ENCODE results near the gene FOXP1.

Gene FOXP1

GRCh38 chr3:71102111-71102983 lies 481.2 kb downstream of the FOXP1 start:
- no peak for DNase-seq (ENCODE audit: low spot score)

- DNase-seq (ENCODE audit: low spot score): no peak
Observed at GRCh38 chr3:71101626-71102025, 481.9 kb downstream of the FOXP1 start.

- no peak for DNase-seq (ENCODE audit: low spot score)
Observed at GRCh38 chr3:71101014-71101413, 482.5 kb downstream of the FOXP1 start.

GRCh38 chr3:71099997-71100719 lies 483.4 kb downstream of the FOXP1 start:
- no peak for DNase-seq (ENCODE audit: low spot score)

GRCh38 chr3:71097557-71097956 lies 486.0 kb downstream of the FOXP1 start:
- no peak for DNase-seq (ENCODE audit: low spot score)

GRCh38 chr3:71095511-71096291 lies 487.8 kb downstream of the FOXP1 start:
- DNase-seq (ENCODE audit: low spot score): no peak

- DNase-seq (ENCODE audit: low spot score): no peak
Observed at GRCh38 chr3:71094658-71095209, 488.8 kb downstream of the FOXP1 start.

GRCh38 chr3:71092665-71093064 lies 490.9 kb downstream of the FOXP1 start:
- DNase-seq (ENCODE audit: low spot score): no peak

- no peak for DNase-seq (ENCODE audit: low spot score)
Observed at GRCh38 chr3:71090207-71090606, 493.3 kb downstream of the FOXP1 start.

GRCh38 chr3:71089271-71089847 lies 494.2 kb downstream of the FOXP1 start:
- no peak for DNase-seq (ENCODE audit: low spot score)

- DNase-seq (ENCODE audit: low spot score): no peak
Observed at GRCh38 chr3:71088742-71089141, 494.8 kb downstream of the FOXP1 start.

- no peak for DNase-seq (ENCODE audit: low spot score)
Observed at GRCh38 chr3:71088019-71088708, 495.4 kb downstream of the FOXP1 start.

- DNase-seq (ENCODE audit: low spot score): no peak
Observed at GRCh38 chr3:71087143-71088018, 496.1 kb downstream of the FOXP1 start.

- DNase-seq (ENCODE audit: low spot score): no peak
Observed at GRCh38 chr3:71086777-71087142, 496.8 kb downstream of the FOXP1 start.

GRCh38 chr3:71083726-71084131 lies 499.8 kb downstream of the FOXP1 start:
- no peak for DNase-seq (ENCODE audit: low spot score)

- DNase-seq (ENCODE audit: low spot score): no peak
Observed at GRCh38 chr3:71082833-71083232, 500.7 kb downstream of the FOXP1 start.

- DNase-seq (ENCODE audit: low spot score): no peak
Observed at GRCh38 chr3:71080517-71081083, 502.9 kb downstream of the FOXP1 start.

- no peak for DNase-seq (ENCODE audit: low spot score)
Observed at GRCh38 chr3:71078723-71079525, 504.6 kb downstream of the FOXP1 start.

GRCh38 chr3:71078199-71078598 lies 505.3 kb downstream of the FOXP1 start:
- DNase-seq (ENCODE audit: low spot score): no peak
